NOMO-1 (cell line): ENCODE results near the gene SENP2.
"Not testable (repeated sequence)": the region's sequence is repeated elsewhere in the genome, so short reads cannot be mapped to it uniquely, and the experiment has no call there.

ENCODE experiments used
- DNase-seq, 2 experiments: peaks; one replicate each; lab custom pipeline; 2025; ENCODE audit not compliant: unreplicated experiment in 2 of 2; lab: John Stamatoyannopoulos, UW

The SENP2 gene

DNA sequence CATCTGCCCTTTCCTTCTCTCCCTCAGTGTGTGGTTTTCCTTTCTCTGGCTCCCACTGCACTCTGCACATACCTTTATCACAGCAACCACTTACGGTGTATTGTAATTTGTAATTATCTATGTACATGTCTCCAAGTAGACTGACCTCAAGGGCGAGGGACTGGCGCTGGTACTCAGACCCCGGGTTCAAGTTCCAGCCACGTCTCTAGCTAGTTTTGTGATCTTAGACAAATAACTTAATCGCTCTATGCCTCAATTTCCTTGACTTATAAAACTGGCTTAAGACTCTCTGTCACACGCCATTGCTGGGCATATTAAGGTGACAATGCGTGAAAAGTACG lies 607 bp upstream of the SENP2 start:
- no peak for DNase-seq

DNA sequence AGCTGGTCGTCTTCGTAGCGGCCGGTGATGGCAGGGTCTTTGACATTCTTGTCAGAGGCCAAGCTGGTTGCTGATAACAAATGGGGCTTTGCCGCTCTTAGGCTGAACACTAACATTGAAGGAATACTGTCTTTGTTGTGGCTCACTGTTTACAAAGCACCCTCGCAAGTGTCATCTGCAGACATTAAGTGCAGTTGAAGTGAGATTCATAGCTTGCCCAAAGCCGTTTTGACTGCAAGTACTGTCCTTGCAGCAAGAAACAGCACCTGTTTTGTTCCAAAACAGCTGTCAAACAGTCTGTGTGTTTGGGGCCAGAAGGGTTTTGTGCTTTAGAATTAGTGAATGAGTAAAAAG lies 568 bp downstream of the SENP2 start:
- peak in 1 of 2 experiments; percentile 33 for DNase-seq

DNA sequence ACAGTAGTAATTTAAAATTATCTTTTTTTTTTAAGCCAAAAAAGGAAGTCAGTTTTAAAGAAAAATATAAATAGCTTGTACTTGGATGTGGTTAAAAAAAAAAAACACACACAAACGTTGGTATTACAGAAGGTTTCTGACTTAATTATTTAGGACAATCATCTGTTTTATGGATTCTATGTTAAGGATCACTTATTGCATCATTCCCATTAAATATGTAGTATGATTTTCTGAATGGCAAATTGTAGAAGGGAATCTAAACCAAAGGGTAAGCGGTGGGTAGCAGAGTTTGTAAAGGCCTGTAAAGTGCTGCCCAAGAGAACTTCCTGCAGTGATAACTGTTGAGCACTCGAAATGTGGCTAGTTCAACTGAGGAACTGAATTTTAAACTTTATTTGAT lies 8.0 kb downstream of the SENP2 start:
- DNase-seq: peak; percentile 62 to 73

DNA sequence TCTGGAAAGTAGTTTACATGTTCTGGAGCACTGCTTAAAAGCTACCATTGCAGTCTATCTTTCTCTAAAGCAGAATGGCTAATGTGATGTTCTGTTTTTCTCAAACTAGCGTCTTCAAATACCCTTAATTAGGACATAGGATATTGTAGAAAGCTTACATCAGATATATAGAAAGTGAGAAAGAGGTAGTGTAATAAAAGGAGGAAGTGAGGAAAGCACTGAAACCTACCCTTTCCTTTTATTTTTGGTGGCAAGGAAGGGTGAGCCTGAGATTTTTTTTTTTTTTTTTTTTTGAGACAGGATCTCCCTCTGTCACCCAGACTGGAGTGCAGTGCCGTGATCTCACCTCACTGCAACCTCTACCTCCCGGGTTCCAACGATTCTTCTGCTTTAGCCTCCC lies 9.4 kb downstream of the SENP2 start:
- peak; percentile 86 to 99 for DNase-seq

DNA sequence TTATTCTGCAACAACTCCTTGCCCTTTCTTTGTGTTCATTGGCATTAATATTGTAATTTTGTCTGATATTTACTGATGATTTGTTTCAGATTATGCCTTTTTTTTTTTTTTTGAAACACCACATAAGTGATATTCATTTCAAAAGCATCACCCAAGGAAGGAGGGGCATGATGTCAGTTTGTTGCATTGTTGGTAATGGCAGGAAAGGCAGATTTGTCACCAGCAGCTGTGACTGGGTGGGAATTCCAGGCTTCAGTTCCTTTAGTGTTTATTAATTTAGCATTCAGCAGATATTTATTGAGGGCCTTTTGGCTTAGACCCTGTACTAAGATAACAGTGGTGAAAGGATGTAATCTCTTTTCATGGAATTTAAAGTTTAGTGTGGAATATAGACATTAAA lies 19.5 kb downstream of the SENP2 start:
- no peak for DNase-seq

DNA sequence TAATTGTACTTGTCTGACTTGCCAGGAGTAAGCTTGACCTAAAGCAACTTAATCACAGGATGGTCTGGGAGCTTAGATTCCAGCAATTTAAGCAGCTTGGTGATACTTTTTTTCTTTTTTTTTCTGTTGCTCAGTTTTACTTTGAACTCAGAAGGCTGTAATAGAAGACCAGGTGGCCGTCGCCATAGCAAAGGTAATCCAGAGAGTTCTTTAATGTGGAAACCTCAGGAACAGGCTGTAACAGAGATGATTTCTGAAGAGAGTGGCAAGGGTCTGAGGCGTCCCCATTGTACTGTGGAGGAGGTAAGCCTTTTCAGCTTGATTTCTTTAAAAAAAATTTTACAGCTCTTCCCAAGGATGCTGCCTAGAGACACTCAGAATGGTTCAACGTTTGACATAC lies 20.1 kb downstream of the SENP2 start:
- no peak for DNase-seq

DNA sequence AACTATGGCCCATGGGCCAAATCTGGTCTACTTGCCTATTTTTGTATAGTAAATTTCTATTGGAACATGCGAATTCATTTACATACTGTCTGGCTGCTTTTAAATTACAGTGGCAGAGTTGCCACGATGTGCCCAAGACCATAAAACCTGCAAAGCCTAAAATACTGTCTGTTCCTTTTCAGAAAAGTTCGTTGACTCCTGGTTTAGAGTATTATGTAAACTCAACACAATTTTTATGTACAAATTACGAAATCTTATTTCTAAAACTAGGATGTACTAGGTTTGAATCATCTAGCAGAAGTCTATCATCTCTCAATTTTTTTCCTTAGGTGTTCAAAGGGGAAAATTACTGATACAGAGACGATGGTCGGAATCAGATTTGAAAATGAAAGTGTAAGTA lies 26.9 kb downstream of the SENP2 start:
- peak; percentile 38 to 81 for DNase-seq

DNA sequence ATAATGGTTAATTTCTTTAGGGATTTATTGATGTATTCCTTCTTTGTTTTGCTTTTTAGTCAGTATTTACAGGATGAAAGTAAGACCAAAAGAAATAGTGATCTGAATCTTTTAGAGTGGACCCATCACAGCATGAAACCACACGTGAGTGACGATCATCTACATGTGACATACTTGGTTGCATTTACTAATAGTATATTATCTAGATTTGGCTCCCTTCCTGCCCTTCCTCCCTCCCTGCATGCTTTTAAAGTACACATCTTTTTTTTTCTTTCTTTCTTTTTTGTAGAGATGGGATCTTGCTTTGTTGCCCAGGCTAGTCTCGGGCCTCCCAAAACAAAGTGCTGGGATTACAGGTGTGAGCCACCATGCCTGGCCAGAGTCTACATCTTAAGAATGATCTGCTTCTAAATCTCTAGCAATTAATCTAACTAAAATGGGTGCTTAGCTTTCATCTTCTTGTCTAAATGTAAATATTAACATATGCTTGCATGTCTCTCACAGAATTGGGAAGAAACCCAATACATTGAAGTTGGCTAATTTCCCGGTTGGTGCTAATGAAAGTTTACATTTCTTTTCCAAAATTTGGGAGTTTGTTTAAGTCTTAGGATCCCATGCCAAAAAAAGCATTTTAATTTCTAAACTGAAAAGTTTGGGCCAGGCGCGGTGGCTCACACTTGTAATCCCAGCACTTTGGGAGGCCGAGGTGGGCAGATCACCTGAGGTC lies 38.0 kb downstream of the SENP2 start:
- DNase-seq: no peak

DNA sequence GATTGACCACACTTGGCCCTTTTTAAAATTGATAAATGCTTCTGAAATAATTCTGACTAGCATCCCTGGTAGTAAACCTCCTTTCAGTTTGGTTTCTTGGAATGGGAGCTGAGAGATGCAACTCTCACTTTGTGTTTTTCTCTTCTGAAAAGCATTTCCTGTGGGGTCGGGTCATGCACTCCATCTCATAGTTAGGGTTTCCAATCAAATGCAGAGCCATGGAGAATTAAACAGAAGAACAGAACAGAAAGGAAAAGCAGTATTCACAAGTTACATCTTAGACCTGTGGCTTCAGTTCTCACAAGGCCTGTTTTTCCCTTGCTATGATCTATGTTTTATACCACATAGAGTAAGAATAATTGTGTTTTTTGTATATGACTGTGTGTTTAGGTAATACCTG lies 39.7 kb downstream of the SENP2 start:
- DNase-seq: no peak

DNA sequence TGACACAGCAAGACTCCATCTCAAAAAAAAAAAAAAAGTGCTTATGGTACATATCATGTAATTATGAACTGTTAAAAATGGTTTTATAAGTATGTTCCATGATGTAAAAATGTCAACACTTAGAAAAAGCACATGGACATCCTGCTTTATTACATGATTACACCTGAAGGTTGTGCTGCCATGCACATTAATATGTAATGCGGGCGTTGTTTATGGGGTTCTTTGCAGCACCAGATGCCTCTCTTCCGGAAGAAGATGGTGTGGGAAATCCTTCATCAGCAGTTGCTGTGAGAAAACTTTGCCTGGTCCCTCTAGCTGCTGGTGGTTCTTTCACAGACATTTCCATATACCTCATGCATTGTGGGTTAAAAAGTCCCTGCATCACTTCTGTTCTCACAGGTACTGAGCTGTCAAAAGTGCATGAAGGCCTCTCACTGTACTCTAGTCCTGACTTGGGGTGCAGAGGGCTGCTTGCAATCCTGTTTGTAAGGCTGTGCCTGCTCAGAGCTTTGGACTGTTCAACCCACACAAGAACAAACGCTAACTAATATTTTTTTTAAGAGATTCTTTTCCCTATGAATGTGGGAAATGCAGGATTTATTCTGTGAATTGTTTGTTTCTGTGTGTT lies 43.6 kb downstream of the SENP2 start:
- DNase-seq: peak in 1 of 2 experiments; percentile 3

DNA sequence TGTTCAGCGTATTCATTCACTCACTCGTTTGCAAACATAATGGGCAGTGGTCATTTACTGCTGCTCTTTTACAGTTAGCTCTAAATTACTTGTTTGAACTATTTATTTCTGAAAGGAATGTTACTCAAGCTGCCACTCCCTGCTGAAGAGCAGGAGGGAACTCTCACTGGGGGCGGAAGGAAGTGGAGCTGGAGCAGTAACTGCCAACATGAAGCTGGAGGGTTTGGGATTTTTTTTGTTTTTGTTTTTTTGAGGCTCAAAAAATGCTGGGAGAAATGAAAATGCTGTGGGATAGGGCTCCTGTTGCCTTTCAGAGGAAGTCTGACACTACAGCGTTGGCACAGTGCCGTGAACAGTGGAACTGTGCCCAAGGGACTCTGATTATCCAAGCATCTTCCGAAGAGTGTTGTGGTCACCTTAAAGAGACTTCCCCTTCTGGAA lies 44.1 kb downstream of the SENP2 start:
- DNase-seq: no peak

DNA sequence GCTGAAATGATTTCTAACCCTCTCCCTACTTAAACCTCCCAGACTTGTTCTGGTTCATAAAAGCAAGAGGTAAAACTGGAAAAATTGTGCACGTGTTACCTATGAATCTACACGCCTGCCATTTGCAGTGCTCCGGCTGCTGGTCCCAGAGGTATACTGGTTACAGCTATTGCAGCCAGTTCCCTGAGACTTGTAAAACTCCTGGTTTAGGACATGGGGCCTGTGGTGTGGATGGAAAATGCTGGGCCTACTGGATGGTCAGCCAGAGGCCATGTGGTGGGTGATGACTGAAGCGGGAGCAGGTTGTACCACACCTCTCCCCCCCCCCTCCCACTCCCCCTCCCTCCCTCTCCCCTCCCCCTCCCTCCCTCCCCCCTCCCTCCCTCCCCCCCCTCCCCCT lies 45.0 kb downstream of the SENP2 start:
- DNase-seq: no peak

DNA sequence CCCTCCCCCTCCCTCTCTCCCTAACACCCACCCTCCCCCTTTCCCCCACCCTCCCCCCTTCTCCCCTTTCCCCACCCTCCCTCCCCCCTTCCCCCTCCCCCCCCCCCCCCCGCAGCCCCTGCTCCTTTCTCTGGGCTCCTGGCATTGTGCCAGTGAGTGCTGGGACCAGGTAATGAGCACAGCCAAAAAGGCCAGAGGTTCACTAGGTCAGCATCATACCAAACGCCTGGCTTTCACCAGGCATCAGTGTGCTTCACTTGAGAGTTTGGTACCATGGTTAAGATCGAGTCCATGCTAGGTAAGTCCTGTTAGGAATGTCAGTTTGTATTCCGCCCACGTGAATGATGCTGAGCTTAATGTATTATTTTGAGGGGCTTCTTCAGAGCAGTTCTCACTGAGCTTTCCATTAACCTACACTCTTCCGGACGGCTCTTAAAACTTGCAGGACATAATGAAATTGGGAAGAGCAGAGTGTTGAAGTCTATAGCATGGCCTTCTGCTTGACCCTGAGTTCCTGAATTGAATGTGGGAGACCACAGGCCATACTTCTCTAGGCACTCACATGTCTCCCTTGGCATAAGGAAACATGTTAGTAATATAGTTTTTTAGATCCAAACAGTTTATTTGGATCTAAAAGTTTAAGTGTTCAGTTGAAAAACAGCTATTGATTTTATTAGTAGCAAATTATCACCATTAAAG lies 45.6 kb downstream of the SENP2 start:
- DNase-seq: no peak

DNA sequence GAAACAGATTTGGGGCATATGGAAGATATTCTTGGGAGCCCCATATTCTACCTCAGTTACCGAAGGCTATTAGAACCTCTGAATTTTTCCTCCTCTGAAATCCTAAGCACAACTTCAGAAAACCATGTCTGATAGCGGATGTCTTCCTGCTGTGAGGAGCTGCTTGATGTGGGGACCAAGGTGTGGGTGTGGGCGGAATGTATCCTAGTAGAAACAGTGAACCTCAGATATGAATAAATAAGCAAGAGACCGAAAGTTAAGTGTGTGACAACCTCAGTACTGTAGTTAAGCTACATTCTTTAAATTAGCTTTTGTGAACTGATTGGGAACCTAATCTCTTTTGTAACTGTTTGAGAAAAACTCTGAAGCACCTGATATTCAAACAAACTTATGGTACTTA lies 46.9 kb downstream of the SENP2 start:
- no peak for DNase-seq

DNA sequence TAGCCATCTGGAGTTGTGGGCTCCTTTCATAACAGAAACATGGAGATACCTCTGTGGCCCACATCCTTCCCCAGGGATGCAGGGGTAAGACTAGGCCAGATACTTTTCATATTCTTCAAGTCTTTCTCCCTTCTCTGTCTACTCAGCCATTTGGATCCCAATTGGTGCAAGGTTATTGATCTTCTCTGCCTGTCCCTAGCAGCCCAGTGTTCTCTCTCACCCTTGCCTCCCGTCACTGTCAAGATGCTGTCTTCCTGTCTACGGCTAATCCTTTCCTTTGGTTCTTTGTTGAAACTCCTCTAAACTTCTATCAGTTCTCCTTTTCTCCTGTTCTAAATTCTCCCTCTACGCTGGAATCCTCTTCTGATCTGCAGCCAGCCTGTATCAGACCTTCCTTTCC lies 51.3 kb downstream of the SENP2 start:
- no peak for DNase-seq

DNA sequence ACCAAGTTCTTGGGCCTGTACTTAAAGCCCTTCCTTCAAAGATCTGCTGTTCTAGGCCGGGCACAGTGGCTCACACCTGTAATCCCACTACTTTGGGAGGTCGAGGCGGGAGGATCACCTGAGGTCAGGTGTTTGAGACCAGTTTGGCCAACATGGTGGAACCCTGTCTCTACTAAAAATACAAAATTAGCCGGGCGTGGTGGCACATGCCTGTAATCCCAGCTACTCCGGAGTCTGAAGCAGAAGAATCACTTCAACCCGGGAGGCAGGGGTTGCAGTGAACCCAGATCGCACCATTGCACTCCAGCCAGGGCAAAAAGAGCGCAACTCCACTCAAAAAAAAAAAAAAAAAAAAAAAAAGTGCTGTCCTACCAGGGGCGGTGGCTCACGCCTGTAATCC lies 52.6 kb downstream of the SENP2 start:
- DNase-seq: not testable (repeated sequence)

DNA sequence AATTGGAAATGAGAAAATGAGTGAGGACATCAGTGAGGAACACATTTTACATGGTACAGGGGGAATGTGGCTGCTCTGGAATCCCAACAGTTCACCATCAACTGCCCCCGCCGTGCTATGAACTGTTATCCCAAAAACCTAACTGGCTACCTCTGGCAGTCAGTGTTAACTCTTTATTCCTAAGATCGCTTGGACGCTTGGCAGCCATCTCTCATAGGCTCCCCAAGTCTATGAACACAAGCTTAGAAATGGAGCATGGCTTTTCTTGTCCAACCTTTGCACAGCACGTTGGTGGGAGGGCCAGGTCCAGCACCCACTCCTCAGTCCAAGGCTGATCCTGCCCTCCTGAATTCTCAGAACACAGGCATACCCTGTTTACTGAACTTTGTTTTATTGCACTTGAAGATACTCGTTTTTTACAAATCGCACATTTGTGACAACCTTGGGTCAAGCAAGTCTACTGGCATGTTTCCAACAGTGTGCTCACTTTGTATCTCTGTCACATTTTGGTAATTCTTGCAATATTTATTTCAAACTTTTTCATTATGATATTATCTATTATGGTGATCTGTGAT lies 53.6 kb downstream of the SENP2 start:
- no peak for DNase-seq

DNA sequence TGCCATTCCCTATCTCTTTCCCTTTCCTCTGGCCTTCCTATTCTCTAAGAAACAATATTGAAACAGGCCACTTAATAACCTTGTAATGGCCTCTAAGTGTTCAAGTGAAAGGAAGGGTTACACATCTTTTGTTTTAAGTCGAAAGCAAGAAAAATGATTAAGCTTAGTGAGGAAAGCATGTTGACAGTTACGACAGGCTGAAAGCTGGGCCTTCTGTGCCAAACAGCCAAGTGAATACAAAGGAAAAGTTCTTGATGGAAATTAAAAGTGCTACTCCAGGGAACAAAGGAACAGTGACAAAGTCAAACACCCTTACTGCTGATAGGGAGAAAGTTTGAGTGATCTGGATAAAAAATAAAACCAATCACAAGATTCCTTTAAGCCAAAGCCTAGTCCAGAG lies 54.2 kb downstream of the SENP2 start:
- no peak for DNase-seq

DNA sequence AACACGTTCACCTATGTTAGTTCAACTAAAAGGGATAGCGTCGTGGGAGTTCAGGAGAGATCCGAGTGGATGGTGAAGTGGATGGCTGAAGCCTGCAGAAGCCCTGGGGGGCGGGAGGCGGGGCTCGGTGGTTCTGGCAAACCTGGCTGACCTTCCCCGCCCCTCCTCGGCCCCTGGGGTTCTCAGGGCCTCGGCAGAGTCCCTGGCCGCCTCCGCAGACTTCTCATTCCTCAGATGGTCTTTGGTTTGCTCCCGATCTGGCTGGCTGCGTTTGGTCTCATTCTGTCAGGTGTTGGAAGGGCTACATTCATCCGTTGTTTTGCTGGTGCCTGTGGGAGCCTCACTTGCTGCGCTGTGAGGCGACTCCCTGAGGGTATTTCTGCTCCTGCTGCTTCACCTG lies 59.1 kb downstream of the SENP2 start:
- not testable (repeated sequence) for DNase-seq

DNA sequence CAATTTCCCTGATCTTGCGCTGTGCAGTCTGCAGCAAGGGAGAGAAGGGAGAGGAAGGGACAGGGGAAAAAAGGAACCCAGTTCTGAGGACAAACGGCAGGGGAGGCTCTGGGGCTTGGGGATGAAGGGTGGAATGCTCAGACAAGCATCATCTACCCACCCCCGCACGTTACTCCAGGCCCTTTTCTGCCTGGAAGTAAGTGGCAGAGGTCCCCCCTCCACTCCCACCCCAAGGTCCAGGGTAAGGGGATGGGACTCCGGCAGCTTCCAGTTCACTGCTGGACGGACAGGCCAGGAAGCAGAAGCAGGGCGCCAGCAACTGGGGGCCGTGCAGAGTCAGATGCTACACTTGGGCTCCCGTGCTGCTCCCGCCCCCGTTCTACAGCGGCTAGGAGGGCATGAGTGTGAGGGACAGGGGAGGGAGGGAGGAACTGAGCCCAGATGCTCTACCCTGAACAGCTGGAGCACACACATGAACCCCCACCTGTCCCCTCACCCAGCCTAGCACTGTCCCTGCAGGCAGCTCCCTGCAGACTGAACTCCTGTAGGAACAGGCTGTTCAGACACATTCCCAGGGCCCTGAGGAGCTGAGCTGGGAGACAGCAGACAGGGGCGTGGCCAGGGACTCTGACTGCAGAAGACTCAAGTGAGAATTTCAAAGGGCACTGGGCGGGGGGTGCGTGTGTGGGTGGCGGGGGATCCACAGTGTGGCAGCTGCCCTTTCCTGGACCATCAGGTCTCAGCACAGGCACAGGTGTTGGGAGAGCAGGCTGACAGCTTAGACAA lies 59.7 kb downstream of the SENP2 start:
- no peak for DNase-seq
